Measurements from ENCODE around the gene CCDC91.

DNA sequence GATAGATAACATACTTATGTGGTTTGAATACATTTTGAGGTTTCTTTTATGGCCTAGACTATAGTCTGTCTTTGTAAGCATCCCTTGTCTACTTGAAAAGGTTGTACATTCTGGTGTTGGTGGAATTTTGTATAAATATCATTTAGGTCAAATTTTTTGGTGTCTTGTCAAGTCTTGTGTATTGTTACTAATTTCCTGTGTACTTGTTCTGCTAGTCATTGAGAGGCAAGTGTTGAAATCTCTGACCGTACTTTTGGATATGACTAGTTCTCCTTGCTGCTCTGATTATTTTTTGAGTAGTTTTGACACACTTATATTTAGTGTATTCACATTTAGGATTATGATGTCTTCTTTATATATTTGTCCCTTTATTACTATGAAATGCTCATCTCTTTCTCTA lies 219.6 kb downstream of the CCDC91 start:
- TF ChIP-seq CTCF (IDR thresholded peaks at IDR 0.05) (no peak), POLR2A (IDR thresholded peaks at IDR 0.05) (no peak)
